SU-DHL-6 (cell line): ENCODE measurements around the gene CHSY1.

ENCODE experiments used
- H2AFZ ChIP-seq: fragments of 200-600 bp; sonication (generic); 2 replicates; pipeline ENCODE4 v1.6.1; 2014; ENCODE audit warnings: low read depth, mild to moderate bottlenecking, moderate library complexity, mixed read lengths, antibody characterized with exemption, low read length; ENCODE audit not compliant: severe bottlenecking
- H3F3A ChIP-seq: fragments of 200-600 bp; shearing (Covaris generic); 2 replicates; pipeline ENCODE4 v1.6.0; 2016; ENCODE audit warnings: antibody characterized with exemption, mild to moderate bottlenecking; ENCODE audit not compliant: insufficient read depth
- H3K27ac ChIP-seq: fragments of 200-600 bp; sonication (generic); 2 replicates; pipeline ENCODE4 v1.5.1; 2016; ENCODE audit warnings: low read depth, mild to moderate bottlenecking, low read length, moderate library complexity, mixed read lengths
- H3K27me3 ChIP-seq: fragments of 200-600 bp; sonication (generic), shearing (Covaris generic); 2 replicates; pipeline ENCODE4 v1.6.0; 2014; ENCODE audit warnings: mild to moderate bottlenecking, low read length
- H3K36me3 ChIP-seq: fragments of 200-600 bp; sonication (generic); 2 replicates; pipeline ENCODE4 v1.6.1; 2014; ENCODE audit warnings: mild to moderate bottlenecking, low read length, mixed read lengths
- H3K4me2 ChIP-seq: fragments of 300-600, 200-600 bp; shearing (Covaris generic), sonication (generic); 2 replicates; pipeline ENCODE4 v1.6.0; 2014; ENCODE audit warnings: low read length, low read depth, mild to moderate bottlenecking; ENCODE audit not compliant: poor library complexity, severe bottlenecking
- H3K4me3 ChIP-seq: fragments of 200-600 bp; sonication (generic); 2 replicates; pipeline ENCODE4 v1.5.1; 2014; ENCODE audit warnings: antibody characterized with exemption, low read length, mild to moderate bottlenecking, mixed read lengths; ENCODE audit not compliant: insufficient read depth, poor library complexity, severe bottlenecking
- H3K79me2 ChIP-seq: fragments of 200-600 bp; sonication (generic); 2 replicates; pipeline ENCODE4 v1.6.1; 2014; ENCODE audit warnings: mild to moderate bottlenecking, low read length, moderate library complexity; ENCODE audit not compliant: insufficient read depth
- H3K9ac ChIP-seq: fragments of 200-600 bp; sonication (generic); 2 replicates; pipeline ENCODE4 v1.7.0; 2014; ENCODE audit warnings: mild to moderate bottlenecking, low read length
- H3K9me2 ChIP-seq: fragments of 200-600 bp; sonication (generic); replicated peaks from 2 replicates; pipeline ENCODE4 v1.6.1; 2014; ENCODE audit warnings: low read length; ENCODE audit not compliant: insufficient read depth
- H3K9me3 ChIP-seq: fragments of 200-600 bp; sonication (generic); 2 replicates; pipeline ENCODE4 v1.6.1; 2014; ENCODE audit warnings: low read length, mixed read lengths; ENCODE audit not compliant: insufficient read depth
- H4K20me1 ChIP-seq: fragments of 200-600 bp; sonication (generic); 2 replicates; pipeline ENCODE4 v1.6.1; 2014; ENCODE audit warnings: low read depth, mild to moderate bottlenecking, antibody characterized with exemption, low read length, moderate library complexity, mixed read lengths
- EZH2phosphoT487 ChIP-seq: fragments of 200-600 bp; sonication (generic), shearing (Covaris generic); conservative IDR thresholded peaks from 2 replicates; pipeline ENCODE4 v1.6.1; 2018; ENCODE audit warnings: mild to moderate bottlenecking, antibody characterized with exemption, low read length, moderate library complexity, mixed read lengths
- TF ChIP-seq, protein P1 (sequence below): fragments of 200-600 bp; sonication (generic); IDR thresholded peaks from one replicate; pipeline ENCODE4 v1.5.1; 2017; ENCODE audit warnings: antibody characterized with exemption, mild to moderate bottlenecking, low read length, moderate library complexity; ENCODE audit not compliant: insufficient read depth, poor library complexity, severe bottlenecking

CHSY1 gene

DNA sequence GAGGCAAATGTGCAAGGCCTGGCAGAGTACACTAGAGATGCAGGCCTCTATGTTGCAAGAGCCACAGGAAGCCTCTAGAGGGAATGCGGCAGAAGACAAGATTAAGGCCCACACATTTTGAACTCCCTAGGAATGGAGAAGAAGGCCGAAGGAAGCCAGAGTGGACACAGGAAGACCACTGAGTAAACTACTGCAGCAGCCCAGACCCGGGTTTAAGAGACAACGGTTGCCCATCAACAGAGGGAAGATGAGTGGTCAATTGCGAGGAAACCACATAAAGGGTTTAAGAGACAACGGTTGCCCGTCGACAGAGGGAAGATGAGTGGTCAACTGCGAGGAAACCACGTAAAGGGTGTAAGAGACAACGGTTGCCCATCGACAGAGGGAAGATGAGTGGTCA is 14.6 kb downstream of the CHSY1 start:
- Histone ChIP-seq H3F3A (0 out of 2 replicates have a peak, but pooled peaks cover 3% of the 10 kb centered on the region), H3K4me3 (no peak overlapping the region), H3K4me2 (no peak overlapping the region), H2AFZ (no peak overlapping the region), H3K9me3 (no peaks in the 10 kb centered on the region), H3K27ac (no peak overlapping the region), H3K9ac (no peak overlapping the region), H4K20me1 (no peaks in the 10 kb centered on the region), H3K9me2 (no peaks in the 10 kb centered on the region), H3K36me3 (no peaks in the 10 kb centered on the region; the same call in 1 of the 2 replicates), H3K79me2 (peaks cover 70% of the 10 kb centered on the region), H3K27me3 (no peaks in the 10 kb centered on the region)
- TF ChIP-seq, protein P1, sequence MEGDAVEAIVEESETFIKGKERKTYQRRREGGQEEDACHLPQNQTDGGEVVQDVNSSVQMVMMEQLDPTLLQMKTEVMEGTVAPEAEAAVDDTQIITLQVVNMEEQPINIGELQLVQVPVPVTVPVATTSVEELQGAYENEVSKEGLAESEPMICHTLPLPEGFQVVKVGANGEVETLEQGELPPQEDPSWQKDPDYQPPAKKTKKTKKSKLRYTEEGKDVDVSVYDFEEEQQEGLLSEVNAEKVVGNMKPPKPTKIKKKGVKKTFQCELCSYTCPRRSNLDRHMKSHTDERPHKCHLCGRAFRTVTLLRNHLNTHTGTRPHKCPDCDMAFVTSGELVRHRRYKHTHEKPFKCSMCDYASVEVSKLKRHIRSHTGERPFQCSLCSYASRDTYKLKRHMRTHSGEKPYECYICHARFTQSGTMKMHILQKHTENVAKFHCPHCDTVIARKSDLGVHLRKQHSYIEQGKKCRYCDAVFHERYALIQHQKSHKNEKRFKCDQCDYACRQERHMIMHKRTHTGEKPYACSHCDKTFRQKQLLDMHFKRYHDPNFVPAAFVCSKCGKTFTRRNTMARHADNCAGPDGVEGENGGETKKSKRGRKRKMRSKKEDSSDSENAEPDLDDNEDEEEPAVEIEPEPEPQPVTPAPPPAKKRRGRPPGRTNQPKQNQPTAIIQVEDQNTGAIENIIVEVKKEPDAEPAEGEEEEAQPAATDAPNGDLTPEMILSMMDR: no peak
- TF ChIP-seq EZH2phosphoT487: no peak

DNA sequence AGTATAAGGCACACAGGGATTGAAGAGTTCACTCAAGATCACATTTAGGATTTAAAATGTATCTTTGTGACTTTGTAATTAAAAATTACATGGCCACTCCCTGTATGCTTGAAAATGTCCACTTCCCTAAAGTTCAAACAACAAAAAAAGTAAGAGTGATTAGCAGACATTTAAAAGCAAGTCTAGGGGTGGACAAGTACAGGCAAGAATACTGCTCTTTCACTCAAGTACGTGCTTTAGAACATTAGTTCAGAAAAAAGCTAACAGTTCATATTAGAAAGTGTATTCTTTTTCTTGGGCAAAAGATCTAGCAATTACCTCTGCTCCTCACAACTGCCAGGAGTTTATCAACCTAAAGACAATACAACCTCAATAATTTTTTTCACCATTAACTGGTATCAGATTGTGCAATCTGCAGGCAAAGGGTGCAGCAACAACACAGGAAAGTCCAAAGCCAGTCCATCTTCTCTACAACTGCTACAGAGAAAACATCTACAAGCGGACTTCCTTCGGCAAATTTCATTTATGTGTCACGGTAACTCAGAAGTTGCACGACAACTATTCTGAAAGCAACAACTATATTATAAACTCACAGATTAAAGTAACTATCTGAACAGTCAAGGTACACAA is 18.1 kb downstream of the CHSY1 start:
- TF ChIP-seq, protein P1: no peak
- TF ChIP-seq EZH2phosphoT487: no peak
- no peaks in the 10 kb centered on the region for H4K20me1 ChIP-seq

DNA sequence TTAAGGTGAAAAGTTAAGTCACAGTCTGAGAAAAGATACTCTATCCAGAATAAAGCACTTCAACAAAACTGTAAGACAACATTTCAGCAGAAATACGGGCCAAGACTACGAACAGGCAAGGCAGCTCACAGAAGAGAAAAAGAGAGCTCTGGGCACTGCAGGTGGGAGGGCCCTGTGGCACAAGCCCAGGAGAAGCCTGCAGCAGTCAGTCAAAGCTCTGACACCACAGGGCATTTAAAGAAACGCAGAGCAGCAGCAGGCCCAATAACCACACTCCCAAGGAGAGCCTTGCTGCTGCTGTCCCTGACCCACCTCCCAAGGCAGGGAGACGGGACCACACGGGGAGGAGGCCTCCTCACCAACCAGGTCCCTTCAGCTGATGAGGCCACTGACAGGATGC is 19.2 kb downstream of the CHSY1 start:
- Histone ChIP-seq H3K4me2 (no peak overlapping the region), H3K4me3 (no peak overlapping the region), H2AFZ (no peak overlapping the region), H3K9ac (no peak overlapping the region), H4K20me1 (no peaks in the 10 kb centered on the region), H3F3A (no peaks in the 10 kb centered on the region), H3K27ac (no peak overlapping the region), H3K79me2 (peaks cover 69% of the 10 kb centered on the region), H3K9me2 (no peaks in the 10 kb centered on the region), H3K9me3 (no peaks in the 10 kb centered on the region), H3K27me3 (no peaks in the 10 kb centered on the region), H3K36me3 (no peaks in the 10 kb centered on the region; the same call in 1 of the 2 replicates)
- no peak for TF ChIP-seq EZH2phosphoT487
- TF ChIP-seq, protein P1: no peak

More for the DNA sequence above, 18.1 kb downstream of the CHSY1 start:
- Histone ChIP-seq H3K4me2 (no peak overlapping the region), H3K27me3 (no peaks in the 10 kb centered on the region), H3K9me2 (no peaks in the 10 kb centered on the region), H3K27ac (no peak overlapping the region), H3K4me3 (no peak overlapping the region), H3F3A (no peaks in the 10 kb centered on the region), H3K36me3 (no peaks in the 10 kb centered on the region; the same call in 1 of the 2 replicates), H3K9ac (no peak overlapping the region), H2AFZ (no peak overlapping the region), H3K79me2 (peaks cover 70% of the 10 kb centered on the region), H3K9me3 (no peaks in the 10 kb centered on the region)
